ENCODE measurements around the gene HIVEP1. TPM values are rescaled to one million over a fixed set of nuclear protein-coding genes. Genes with fewer than 3 reads are reported as not detected.
A peak's percentile ranks its signal among the peaks of the same experiment; 100 is the strongest.

Gene HIVEP1
- total RNA-seq, 4 donors from 2014 or later = 26.8 to 69.3 (median 38.8) TPM

GRCh38 chr6:12189150-12189549, 177.0 kb downstream of the HIVEP1 start:
- Histone ChIP-seq H3K4me1 (no peaks in the 10 kb centered on the region), H3K4me3 (no peak overlapping the region), H3K27ac (no peak overlapping the region), H3K9me3 (peaks cover 0 to 4% (median 0%) of the 10 kb centered on the region in 4 donors), H3K27me3 (no peaks in the 10 kb centered on the region), H3K36me3 (no peaks in the 10 kb centered on the region)
- TF ChIP-seq, protein P1, sequence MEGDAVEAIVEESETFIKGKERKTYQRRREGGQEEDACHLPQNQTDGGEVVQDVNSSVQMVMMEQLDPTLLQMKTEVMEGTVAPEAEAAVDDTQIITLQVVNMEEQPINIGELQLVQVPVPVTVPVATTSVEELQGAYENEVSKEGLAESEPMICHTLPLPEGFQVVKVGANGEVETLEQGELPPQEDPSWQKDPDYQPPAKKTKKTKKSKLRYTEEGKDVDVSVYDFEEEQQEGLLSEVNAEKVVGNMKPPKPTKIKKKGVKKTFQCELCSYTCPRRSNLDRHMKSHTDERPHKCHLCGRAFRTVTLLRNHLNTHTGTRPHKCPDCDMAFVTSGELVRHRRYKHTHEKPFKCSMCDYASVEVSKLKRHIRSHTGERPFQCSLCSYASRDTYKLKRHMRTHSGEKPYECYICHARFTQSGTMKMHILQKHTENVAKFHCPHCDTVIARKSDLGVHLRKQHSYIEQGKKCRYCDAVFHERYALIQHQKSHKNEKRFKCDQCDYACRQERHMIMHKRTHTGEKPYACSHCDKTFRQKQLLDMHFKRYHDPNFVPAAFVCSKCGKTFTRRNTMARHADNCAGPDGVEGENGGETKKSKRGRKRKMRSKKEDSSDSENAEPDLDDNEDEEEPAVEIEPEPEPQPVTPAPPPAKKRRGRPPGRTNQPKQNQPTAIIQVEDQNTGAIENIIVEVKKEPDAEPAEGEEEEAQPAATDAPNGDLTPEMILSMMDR (IDR thresholded peaks at IDR 0.05) = no peak
- no peak for TF ChIP-seq POLR2A (IDR thresholded peaks at IDR 0.05)
- no peak for DNase-seq

GRCh38 chr6:12189661-12190060, 177.5 kb downstream of the HIVEP1 start:
- TF ChIP-seq, protein P1 (IDR thresholded peaks at IDR 0.05) = no peak
- TF ChIP-seq POLR2A (IDR thresholded peaks at IDR 0.05) = no peak
- Histone ChIP-seq H3K27me3 (no peaks in the 10 kb centered on the region), H3K4me1 (no peaks in the 10 kb centered on the region), H3K27ac (no peak overlapping the region), H3K4me3 (no peak overlapping the region), H3K9me3 (peaks cover 0 to 4% (median 0%) of the 10 kb centered on the region in 4 donors), H3K36me3 (no peaks in the 10 kb centered on the region)
- DNase-seq = no peak

DNA sequence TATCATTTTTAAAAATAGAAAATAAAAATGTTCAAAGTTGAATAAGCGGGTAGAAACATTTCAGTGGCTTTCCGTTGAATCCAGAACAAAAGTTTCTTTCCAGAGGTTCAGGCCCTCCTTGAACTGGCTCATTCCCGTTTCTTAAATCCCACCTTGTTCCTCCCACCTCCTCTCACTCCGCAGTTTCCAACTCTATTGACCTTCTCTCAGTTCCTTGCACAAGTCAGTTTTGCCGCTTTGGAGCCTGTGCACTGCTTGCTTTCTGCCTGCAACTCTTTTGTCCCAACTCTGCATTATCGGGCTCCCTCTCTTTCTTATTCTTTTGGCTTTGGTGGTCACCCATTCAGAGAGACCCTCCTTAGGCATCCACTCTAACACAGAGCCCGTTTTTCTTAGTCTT, 178.1 kb downstream of the HIVEP1 start:
- H3K36me3 ChIP-seq = no peaks in the 10 kb centered on the region
- H3K9me3 ChIP-seq = peaks cover 0 to 4% (median 0%) of the 10 kb centered on the region in 4 donors
- no peaks in the 10 kb centered on the region for H3K4me1 ChIP-seq
- DNase-seq = no peak
- no peak for TF ChIP-seq POLR2A (IDR thresholded peaks at IDR 0.05)
- TF ChIP-seq, protein P1 (IDR thresholded peaks at IDR 0.05) = no peak
- H3K27ac ChIP-seq = no peak overlapping the region
- no peak overlapping the region for H3K4me3 ChIP-seq
- H3K27me3 ChIP-seq = no peaks in the 10 kb centered on the region

DNA sequence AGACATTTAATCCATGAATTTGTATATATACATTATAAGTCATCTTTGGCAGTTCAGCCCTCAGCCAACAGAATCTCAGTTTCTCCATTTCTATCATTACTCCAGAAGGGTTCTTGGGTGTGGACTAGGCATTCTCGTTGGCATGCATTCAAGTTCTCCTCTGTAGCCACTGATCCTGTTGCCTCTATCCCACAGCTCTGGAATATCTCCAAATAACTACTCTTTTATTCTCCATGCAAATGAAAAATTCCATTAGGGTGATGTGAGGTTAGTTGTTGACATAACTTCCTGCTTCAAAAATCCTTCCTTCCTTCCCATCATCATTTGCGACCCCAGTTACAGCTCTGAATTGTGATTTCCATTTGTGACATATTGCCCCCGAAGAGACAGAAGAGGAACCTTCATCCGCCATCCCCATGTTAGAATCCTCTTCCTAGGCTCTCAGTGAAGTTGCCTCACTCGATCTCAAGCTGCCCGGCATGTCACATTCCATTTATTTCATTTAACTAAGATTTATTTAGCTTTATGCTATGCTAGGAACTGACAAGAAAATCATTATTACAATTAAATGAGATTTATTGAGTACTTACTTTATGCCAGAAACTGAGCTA, 184.3 kb downstream of the HIVEP1 start:
- Histone ChIP-seq H3K27me3 (no peaks in the 10 kb centered on the region), H3K36me3 (no peaks in the 10 kb centered on the region), H3K9me3 (no peaks in the 10 kb centered on the region), H3K4me1 (no peaks in the 10 kb centered on the region), H3K4me3 (no peak overlapping the region), H3K27ac (no peak overlapping the region)
- DNase-seq = no peak
- TF ChIP-seq POLR2A (IDR thresholded peaks at IDR 0.05) = no peak
- TF ChIP-seq, protein P1 (IDR thresholded peaks at IDR 0.05) = no peak

DNA sequence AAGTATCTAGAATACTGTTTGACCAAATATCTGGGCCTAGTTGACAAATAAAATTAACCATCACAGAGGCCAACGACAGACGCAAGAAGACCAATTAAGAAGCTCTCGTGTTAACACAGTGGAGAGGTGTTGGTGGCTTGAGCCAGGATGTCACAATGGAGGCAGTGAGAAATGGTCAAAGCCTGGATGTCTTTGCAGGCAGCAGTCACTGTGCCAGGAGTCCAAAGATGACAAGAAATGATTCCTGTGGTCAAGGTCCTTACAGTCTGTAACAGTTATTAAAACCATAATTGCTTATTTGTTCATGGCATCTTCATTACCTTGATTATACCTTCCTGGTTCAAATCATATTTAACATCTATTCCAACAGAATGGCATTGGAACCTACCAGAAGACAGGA, 186.7 kb downstream of the HIVEP1 start:
- no peak for TF ChIP-seq POLR2A (IDR thresholded peaks at IDR 0.05)
- TF ChIP-seq, protein P1 (IDR thresholded peaks at IDR 0.05) = no peak
- DNase-seq = peak in 1 of 3 donors; percentile 58
- Histone ChIP-seq H3K27ac (peak overlapping the region in 2 of 4 donors; percentile 0 to 3), H3K36me3 (no peaks in the 10 kb centered on the region), H3K27me3 (no peaks in the 10 kb centered on the region), H3K4me1 (no peaks in the 10 kb centered on the region), H3K9me3 (no peaks in the 10 kb centered on the region), H3K4me3 (no peak overlapping the region)

Data from Peyer's patch (tissue), 4 donors.